ENCODE results near the gene TINAGL1.

The TINAGL1 gene

GRCh38 chr1:31614414-31615005, 38.2 kb downstream of the TINAGL1 start:
- no peak for DNase-seq

GRCh38 chr1:31615414-31615813, 39.1 kb downstream of the TINAGL1 start:
- no peak for DNase-seq

GRCh38 chr1:31615939-31616338, 39.6 kb downstream of the TINAGL1 start:
- DNase-seq: no peak

- DNase-seq: no peak
Measured at GRCh38 chr1:31617218-31617915, 41.1 kb downstream of the TINAGL1 start, which contains the start of gene HCRTR1. HCRTR1 (plus strand) TSS chr1:31617689; CDS start chr1:31619193, 1,504 bp downstream.

GRCh38 chr1:31617916-31618746, 41.8 kb downstream of the TINAGL1 start:
- peak in 1 of 4 experiments; percentile 33 for DNase-seq

GRCh38 chr1:31618916-31619846, 42.9 kb downstream of the TINAGL1 start:
- DNase-seq: no peak

- no peak for DNase-seq
Measured at GRCh38 chr1:31620631-31621497, 44.5 kb downstream of the TINAGL1 start.

- DNase-seq: no peak
Measured at GRCh38 chr1:31621498-31621820, 45.1 kb downstream of the TINAGL1 start.

GRCh38 chr1:31621847-31622730, 45.8 kb downstream of the TINAGL1 start:
- DNase-seq: no peak

GRCh38 chr1:31623365-31623764, 47.0 kb downstream of the TINAGL1 start:
- no peak for DNase-seq

- DNase-seq: no peak
Measured at GRCh38 chr1:31624309-31624708, 48.0 kb downstream of the TINAGL1 start.

- no peak for DNase-seq
Measured at GRCh38 chr1:31624731-31625514, 48.6 kb downstream of the TINAGL1 start.

GRCh38 chr1:31625561-31626222, 49.4 kb downstream of the TINAGL1 start:
- DNase-seq: no peak

- DNase-seq: no peak
Measured at GRCh38 chr1:31626223-31627207, 50.2 kb downstream of the TINAGL1 start.

- no peak for DNase-seq
Measured at GRCh38 chr1:31627301-31627929, 51.1 kb downstream of the TINAGL1 start.

GRCh38 chr1:31627930-31628559, 51.7 kb downstream of the TINAGL1 start:
- DNase-seq: no peak
